NCI-H774 (cell line): ENCODE measurements around the gene CLINT1.

Source experiments
- DNase-seq: peaks from one replicate; lab custom pipeline; 2025; lab: John Stamatoyannopoulos, UW

Gene CLINT1

GRCh38 chr5:157820593-157821252 lies 38.2 kb downstream of the CLINT1 start:
- no peak for DNase-seq

- no peak for DNase-seq
These were observed 39.3 kb downstream of the CLINT1 start for GRCh38 chr5:157819502-157820115.

- no peak for DNase-seq
These were observed 40.6 kb downstream of the CLINT1 start for GRCh38 chr5:157818368-157818767.

GRCh38 chr5:157817928-157818327 lies 41.0 kb downstream of the CLINT1 start:
- DNase-seq, result no peak

- DNase-seq, result no peak
These were observed 41.6 kb downstream of the CLINT1 start for GRCh38 chr5:157817387-157817702.

- no peak for DNase-seq
These were observed 42.1 kb downstream of the CLINT1 start for GRCh38 chr5:157816682-157817386.

GRCh38 chr5:157812086-157812485 lies 46.9 kb downstream of the CLINT1 start:
- no peak for DNase-seq

GRCh38 chr5:157808043-157808442 lies 50.9 kb downstream of the CLINT1 start:
- DNase-seq, result no peak

- no peak for DNase-seq
These were observed 56.2 kb downstream of the CLINT1 start for GRCh38 chr5:157802736-157803135.

- DNase-seq, result no peak
These were observed 58.8 kb downstream of the CLINT1 start for GRCh38 chr5:157800137-157800536.

- no peak for DNase-seq
These were observed 59.4 kb downstream of the CLINT1 start for GRCh38 chr5:157799578-157799977.

- DNase-seq, result no peak
These were observed 65.6 kb downstream of the CLINT1 start for GRCh38 chr5:157793301-157793700.

GRCh38 chr5:157785801-157786200 lies 73.1 kb downstream of the CLINT1 start:
- DNase-seq, result no peak

- no peak for DNase-seq
These were observed 79.7 kb downstream of the CLINT1 start for GRCh38 chr5:157779221-157779620.

GRCh38 chr5:157778121-157778805 lies 80.7 kb downstream of the CLINT1 start:
- no peak for DNase-seq

GRCh38 chr5:157772127-157772526 lies 86.8 kb downstream of the CLINT1 start:
- DNase-seq, result no peak

GRCh38 chr5:157770665-157771064 lies 88.3 kb downstream of the CLINT1 start:
- no peak for DNase-seq

GRCh38 chr5:157767689-157768088 lies 91.3 kb downstream of the CLINT1 start:
- DNase-seq, result no peak

- DNase-seq, result no peak
These were observed 92.0 kb downstream of the CLINT1 start for GRCh38 chr5:157766902-157767301.

- no peak for DNase-seq
These were observed 92.5 kb downstream of the CLINT1 start for GRCh38 chr5:157766442-157766841.

- DNase-seq, result no peak
These were observed 94.4 kb downstream of the CLINT1 start for GRCh38 chr5:157764531-157764930.

GRCh38 chr5:157761690-157762621 lies 97.0 kb downstream of the CLINT1 start:
- peak; percentile 28 for DNase-seq
